HEK293 (cell line): Measurements from ENCODE around the gene METTL8.
"Not testable (repeated sequence)": the region's sequence is repeated elsewhere in the genome, so short reads cannot be mapped to it uniquely, and the experiment has no call there.

Source experiments
- CTCF ChIA-PET: fragments of 350-600 bp; formaldehyde crosslinking; extraction: SDS; loops from one replicate; lab custom pipeline; 2021; ENCODE audit warnings: antibody characterized with exemption; lab: Yijun Ruan, JAX
- POLR2A ChIA-PET: fragments of 300-600 bp; formaldehyde crosslinking; extraction: SDS; loops from one replicate; lab custom pipeline; 2020; ENCODE audit warnings: antibody characterized with exemption, inconsistent platforms; lab: Yijun Ruan, JAX
- H3K27ac ChIP-seq: fragments of 200-500 bp; sonication (Bioruptor generic); 2 replicates; pipeline ENCODE4 v1.5.1; 2014; ENCODE audit warnings: low read depth, low read length, control low read depth, inconsistent platforms; ENCODE audit errors: extremely low read depth
- H3K36me3 ChIP-seq, 2 experiments: fragments of 200-500 bp in 1 of 2; sonication (Bioruptor generic) in 1 of 2; 1 replicate in 1 of 2; 2 replicates in 1 of 2; pipeline ENCODE4 v1.5.1; 2014 to 2017; ENCODE audit warnings: inconsistent platforms in 2 of 2, low read length in 2 of 2; ENCODE audit not compliant: control insufficient read depth in 2 of 2, insufficient read depth in 1 of 2
- H3K4me1 ChIP-seq: fragments of 200-500 bp; sonication (Bioruptor generic); 2 replicates; pipeline ENCODE4 v1.5.1; 2014; ENCODE audit warnings: mild to moderate bottlenecking, low read length, inconsistent platforms; ENCODE audit not compliant: control insufficient read depth, insufficient read depth
- H3K4me3 ChIP-seq: 2 replicates; pipeline ENCODE4 v1.5.1; 2011; ENCODE audit warnings: low read depth, mild to moderate bottlenecking, control low read depth, low read length, moderate library complexity
- H3K9me3 ChIP-seq: fragments of 200-500 bp; sonication (Bioruptor generic); 2 replicates; pipeline ENCODE4 v1.5.1; 2014; ENCODE audit warnings: low read depth, low read length, inconsistent platforms; ENCODE audit not compliant: control insufficient read depth, insufficient read depth
- KLF17 ChIP-seq: fragments of 450-650 bp; formaldehyde crosslinking; IDR thresholded peaks from 2 replicates; pipeline ENCODE4 v1.5.1; 2016; ENCODE audit warnings: missing biosample characterization, missing genetic modification characterization
- SCRT2 ChIP-seq: fragments of 450-650 bp; formaldehyde crosslinking; IDR thresholded peaks from 2 replicates; pipeline ENCODE4 v1.5.1; 2016; ENCODE audit warnings: missing biosample characterization, missing genetic modification characterization
- SETDB1 ChIP-seq: IDR thresholded peaks from one replicate; pipeline ENCODE4 v1.6.1; 2017; ENCODE audit warnings: mild to moderate bottlenecking, low read length, moderate library complexity, mixed read lengths; ENCODE audit not compliant: insufficient read length
- ZBTB10 ChIP-seq: fragments of 450-650 bp; formaldehyde crosslinking; IDR thresholded peaks from 2 replicates; pipeline ENCODE4 v1.5.1; 2016; ENCODE audit warnings: missing biosample characterization, missing genetic modification characterization
- ZNF248 ChIP-seq: fragments of 450-650 bp; formaldehyde crosslinking; IDR thresholded peaks from 2 replicates; pipeline ENCODE4 v1.5.1; 2017; ENCODE audit warnings: missing biosample characterization, missing genetic modification characterization
- ZNF580 ChIP-seq: fragments of 450-650 bp; formaldehyde crosslinking; IDR thresholded peaks from 2 replicates; pipeline ENCODE4 v1.5.1; 2016; ENCODE audit warnings: missing biosample characterization, missing genetic modification characterization
- ZNF585B ChIP-seq: fragments of 450-650 bp; formaldehyde crosslinking; IDR thresholded peaks from 2 replicates; pipeline ENCODE4 v1.5.1; 2016; ENCODE audit warnings: missing biosample characterization, missing genetic modification characterization
- ZNF707 ChIP-seq: fragments of 450-650 bp; formaldehyde crosslinking; IDR thresholded peaks from 2 replicates; pipeline ENCODE4 v1.5.1; 2016; ENCODE audit warnings: missing biosample characterization, missing genetic modification characterization

The METTL8 gene

GRCh38 chr2:171312182-171312581, 121.6 kb downstream of the METTL8 start:
- POLR2A ChIA-PET, CTCF ChIA-PET, H3K4me3 ChIP-seq: not testable (repeated sequence)

GRCh38 chr2:171311589-171311988, 122.2 kb downstream of the METTL8 start:
- H3K4me1 ChIP-seq, CTCF ChIA-PET, POLR2A ChIA-PET, H3K9me3 ChIP-seq, H3K27ac ChIP-seq, H3K36me3 ChIP-seq, H3K4me3 ChIP-seq: not testable (repeated sequence)
- TF ChIP-seq SETDB1 (peak; percentile 28), ZNF707 (peak; percentile 82)

More at GRCh38 chr2:171312182-171312581, 121.6 kb downstream of the METTL8 start:
- TF ChIP-seq ZNF585B: peak; percentile 60
- H3K9me3 ChIP-seq, H3K4me1 ChIP-seq, H3K36me3 ChIP-seq, H3K27ac ChIP-seq: not testable (repeated sequence)

GRCh38 chr2:171310889-171311288, 122.9 kb downstream of the METTL8 start:
- H3K36me3 ChIP-seq: no peaks in the 10 kb centered on the region
- H3K4me3 ChIP-seq: no peak overlapping the region
- no peaks in the 10 kb centered on the region for H3K4me1 ChIP-seq
- TF ChIP-seq KLF17 (tag by site-specific recombination) (no peak), SETDB1 (no peak)
- H3K9me3 ChIP-seq: no peaks in the 10 kb centered on the region
- no peak overlapping the region for H3K27ac ChIP-seq
- CTCF ChIA-PET: no interaction called here
- POLR2A ChIA-PET: no interaction called here

GRCh38 chr2:171309455-171310286, 124.1 kb downstream of the METTL8 start:
- POLR2A ChIA-PET: no interaction called here
- H3K27ac ChIP-seq: no peak overlapping the region
- no peak for TF ChIP-seq ZNF580 (tag by site-specific recombination)
- no peak for TF ChIP-seq ZNF248
- no peak for TF ChIP-seq ZBTB10 (tag by site-specific recombination)
- no peak for TF ChIP-seq SCRT2
- TF ChIP-seq, all 188 proteins: peak for 0

More at GRCh38 chr2:171309455-171310286, 124.1 kb downstream of the METTL8 start:
- H3K4me1 ChIP-seq: no peaks in the 10 kb centered on the region
- no peaks in the 10 kb centered on the region for H3K36me3 ChIP-seq
- no peaks in the 10 kb centered on the region for H3K9me3 ChIP-seq
- no peak overlapping the region for H3K4me3 ChIP-seq
- CTCF ChIA-PET: interaction anchor here (0.5 to 0.8 kb wide), 3 partner anchors 18 to 220 kb away, joined by 4 read pairs; no protein-coding TSS in a partner anchor
